Fibroblast of the aortic adventitia (primary cell): Measurements from ENCODE around the gene ELAVL4. TPM values are rescaled to one million over a fixed set of nuclear protein-coding genes. Genes with fewer than 3 reads are reported as not detected.

Experiments
- DNase-seq: peaks from one replicate; pipeline ENCODE4 v3.0.0-alpha.2; 2010; ENCODE audit warnings: low read depth
- H3K4me3 ChIP-seq: 2 replicates; pipeline ENCODE4 v1.5.1; 2011; ENCODE audit warnings: low read depth, mild to moderate bottlenecking, control low read depth, low read length, moderate library complexity
- total RNA-seq: library from RNA; depleted of rRNA; stranded (reverse); fragments of >200 nt; gene quantifications from 2 replicates; pipeline ENCODE4 v1.2.3, GENCODE V29; 2012; ENCODE audit warnings: low replicate concordance
- TF ChIP-seq, protein P1 (sequence below): IDR thresholded peaks from 2 replicates; pipeline ENCODE4 v1.5.1; 2011; ENCODE audit warnings: mild to moderate bottlenecking, low read length, control low read depth, inconsistent platforms; ENCODE audit not compliant: insufficient read depth

ELAVL4 gene
- not detected in 2 replicates for total RNA-seq

DNA sequence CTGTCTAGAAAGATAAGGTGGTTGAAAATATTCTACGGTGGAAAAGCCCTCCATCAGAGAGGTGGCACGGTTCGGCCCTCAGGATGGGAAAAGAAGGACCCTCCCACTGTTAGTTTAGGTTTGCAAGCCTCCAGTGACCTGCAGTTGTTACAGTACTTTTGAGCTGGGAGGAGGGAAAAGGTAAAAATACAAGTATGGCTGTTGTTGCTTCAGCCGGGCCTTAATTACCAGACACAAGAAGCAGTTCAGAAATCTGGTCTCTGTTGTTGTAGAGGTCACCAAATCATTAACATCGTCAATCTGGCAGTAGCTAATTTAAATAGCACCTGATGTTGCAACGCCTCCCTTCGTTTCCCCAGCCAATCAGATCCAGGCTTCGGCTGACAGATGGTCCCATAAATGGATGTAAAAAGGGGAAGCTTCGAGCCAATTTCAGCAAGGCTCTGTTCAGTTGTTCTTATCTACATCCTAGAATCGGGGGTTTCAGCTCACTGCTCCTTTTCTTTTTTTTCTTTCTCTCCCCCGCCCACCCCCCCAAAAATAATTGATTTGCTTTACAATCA, at the start of gene ELAVL4:
ELAVL4 (plus strand) TSS at position 424 of the 563 bp plus-strand sequence. CDS start 270 bp downstream, outside the sequence.
- H3K4me3 ChIP-seq, result no peak within 1 kb of the TSS
- TF ChIP-seq, protein P1, sequence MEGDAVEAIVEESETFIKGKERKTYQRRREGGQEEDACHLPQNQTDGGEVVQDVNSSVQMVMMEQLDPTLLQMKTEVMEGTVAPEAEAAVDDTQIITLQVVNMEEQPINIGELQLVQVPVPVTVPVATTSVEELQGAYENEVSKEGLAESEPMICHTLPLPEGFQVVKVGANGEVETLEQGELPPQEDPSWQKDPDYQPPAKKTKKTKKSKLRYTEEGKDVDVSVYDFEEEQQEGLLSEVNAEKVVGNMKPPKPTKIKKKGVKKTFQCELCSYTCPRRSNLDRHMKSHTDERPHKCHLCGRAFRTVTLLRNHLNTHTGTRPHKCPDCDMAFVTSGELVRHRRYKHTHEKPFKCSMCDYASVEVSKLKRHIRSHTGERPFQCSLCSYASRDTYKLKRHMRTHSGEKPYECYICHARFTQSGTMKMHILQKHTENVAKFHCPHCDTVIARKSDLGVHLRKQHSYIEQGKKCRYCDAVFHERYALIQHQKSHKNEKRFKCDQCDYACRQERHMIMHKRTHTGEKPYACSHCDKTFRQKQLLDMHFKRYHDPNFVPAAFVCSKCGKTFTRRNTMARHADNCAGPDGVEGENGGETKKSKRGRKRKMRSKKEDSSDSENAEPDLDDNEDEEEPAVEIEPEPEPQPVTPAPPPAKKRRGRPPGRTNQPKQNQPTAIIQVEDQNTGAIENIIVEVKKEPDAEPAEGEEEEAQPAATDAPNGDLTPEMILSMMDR, result no peak
- DNase-seq, result no peak

DNA sequence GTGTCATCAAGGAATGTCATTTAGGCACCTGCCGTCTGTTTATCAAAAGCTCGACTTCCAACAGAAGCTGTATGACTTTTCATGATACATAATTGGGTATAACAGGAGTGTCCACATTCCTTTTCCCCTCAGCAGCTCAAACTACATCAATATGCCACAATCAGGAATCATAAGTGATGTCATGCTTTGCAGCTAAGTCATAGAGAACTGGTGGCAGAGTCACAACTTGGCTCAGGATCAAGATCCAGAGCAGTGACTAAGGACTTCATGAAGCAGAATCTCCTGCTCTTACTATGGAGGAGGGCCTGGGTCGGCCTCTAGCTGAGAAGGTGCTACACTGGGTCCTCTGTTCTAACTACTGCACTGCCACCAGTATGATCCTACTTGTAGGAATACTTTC, 48.4 kb upstream of the ELAVL4 start:
- no peak for DNase-seq
- TF ChIP-seq, protein P1, result no peak
- H3K4me3 ChIP-seq, result no peak overlapping the region

DNA sequence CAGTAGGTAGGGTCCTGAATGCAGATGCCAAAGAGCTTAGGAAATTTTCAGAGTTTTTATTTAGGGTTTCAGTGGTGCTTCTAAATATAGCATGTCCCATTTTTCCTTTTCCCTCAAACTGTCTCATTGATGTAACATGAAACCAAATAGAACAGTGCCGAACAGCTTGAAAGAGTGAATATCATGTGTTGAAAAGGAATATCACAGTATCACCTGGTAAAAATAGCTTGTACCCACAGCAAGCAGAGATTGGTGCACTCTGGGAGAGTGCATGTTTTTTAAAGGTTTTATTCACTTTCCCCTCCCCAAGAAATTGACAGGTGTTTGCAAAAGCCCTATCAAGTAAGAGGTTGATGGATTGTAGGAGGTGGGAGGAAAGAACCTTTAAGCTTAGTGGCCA, 41.9 kb upstream of the ELAVL4 start:
- TF ChIP-seq, protein P1, result no peak
- no peak overlapping the region for H3K4me3 ChIP-seq
- DNase-seq, result no peak

DNA sequence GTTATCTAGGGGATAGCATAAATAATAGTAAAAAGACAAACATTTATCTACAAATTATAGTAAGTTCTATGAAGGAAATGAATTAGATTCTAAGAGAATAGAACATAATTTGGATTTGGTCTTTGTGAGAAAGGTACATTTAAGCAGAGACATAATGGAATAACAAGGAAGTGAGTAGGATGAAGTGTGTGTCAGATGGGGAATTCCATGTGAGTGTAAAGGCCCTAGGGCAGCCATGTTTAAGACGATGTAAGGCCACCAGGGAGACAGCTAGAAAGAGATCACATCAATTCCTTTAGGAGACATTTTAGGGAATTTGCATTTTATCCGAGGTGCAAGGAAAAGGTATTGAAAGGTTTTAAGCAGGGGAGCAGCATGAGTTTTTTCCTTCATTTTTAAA, 33.8 kb upstream of the ELAVL4 start:
- TF ChIP-seq, protein P1, result no peak
- no peak overlapping the region for H3K4me3 ChIP-seq
- no peak for DNase-seq

DNA sequence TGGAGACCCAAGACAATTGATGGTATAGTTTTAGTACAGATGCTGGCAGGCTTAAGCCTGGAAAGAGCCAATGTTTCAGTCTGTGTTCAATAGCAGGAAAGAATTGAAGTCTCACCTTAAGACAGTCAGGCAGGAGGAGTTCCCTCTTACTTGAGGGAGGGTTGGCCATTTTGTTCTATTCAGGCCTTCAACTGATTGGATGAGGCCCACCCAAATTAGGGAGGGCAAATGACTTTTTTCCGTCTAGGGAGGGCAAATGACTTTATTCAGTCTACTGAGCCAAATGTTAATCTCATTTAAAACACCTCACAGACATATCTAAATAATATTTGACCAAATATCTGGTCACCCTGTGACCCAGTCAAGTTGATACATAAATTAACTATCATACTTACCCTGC, 31.4 kb upstream of the ELAVL4 start:
- no peak overlapping the region for H3K4me3 ChIP-seq
- no peak for DNase-seq
- TF ChIP-seq, protein P1, result no peak

DNA sequence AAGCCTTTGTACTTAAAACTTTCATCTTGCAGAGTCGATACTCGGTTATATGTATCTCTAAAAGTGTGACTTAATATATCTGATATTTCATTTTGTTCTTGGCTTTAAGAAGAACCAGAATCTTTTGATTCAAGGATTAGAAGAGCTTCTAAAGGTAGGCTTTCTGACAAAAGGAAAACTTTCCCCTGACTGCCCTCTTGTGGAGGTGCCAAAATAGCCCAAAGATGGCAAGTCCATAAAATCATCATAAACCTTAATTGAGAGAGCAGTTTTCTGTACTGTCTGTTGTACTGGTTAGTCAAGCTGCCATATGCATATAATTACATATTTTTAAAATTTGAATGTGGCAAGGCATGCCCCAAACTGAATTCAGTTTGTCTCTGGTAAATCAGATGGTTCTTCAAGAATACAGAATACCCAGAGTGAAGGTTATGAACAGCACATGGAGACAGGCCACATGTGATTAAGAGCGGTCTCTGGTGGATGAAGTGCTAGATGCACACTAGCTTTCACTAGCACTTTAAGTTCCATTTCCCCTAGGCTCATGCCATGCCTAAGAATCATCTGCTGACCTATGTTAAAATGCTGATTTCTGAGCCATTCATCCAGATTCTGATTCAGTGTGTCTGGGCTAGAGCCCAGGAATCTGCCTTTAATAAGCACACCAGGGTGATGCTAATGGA, 27.7 kb upstream of the ELAVL4 start:
- TF ChIP-seq, protein P1, result no peak
- no peak overlapping the region for H3K4me3 ChIP-seq
- no peak for DNase-seq

DNA sequence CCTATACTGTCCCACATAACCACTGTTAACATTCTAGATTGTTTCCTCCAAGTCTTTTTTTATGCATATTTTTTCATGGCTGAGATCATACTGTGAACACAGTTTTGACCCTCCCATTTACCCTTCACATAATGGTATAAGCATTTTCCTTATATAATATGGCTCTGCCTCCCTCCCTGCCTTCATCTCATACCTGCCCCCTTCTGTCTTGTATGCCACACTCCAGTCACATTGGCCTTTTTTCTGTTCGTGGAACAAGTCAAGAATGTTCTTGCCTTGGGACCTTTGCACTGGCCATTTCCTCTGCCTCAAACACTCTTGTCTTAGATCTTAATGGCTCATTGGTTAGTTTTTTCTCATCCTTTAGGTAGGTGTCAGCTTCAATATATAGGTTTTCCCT, 24.3 kb upstream of the ELAVL4 start:
- TF ChIP-seq, protein P1, result no peak
- no peak for DNase-seq
- H3K4me3 ChIP-seq, result no peak overlapping the region
